ENCODE data around the gene PDE1A. TPM values are rescaled to one million over a fixed set of nuclear protein-coding genes. Genes with fewer than 3 reads are reported as not detected.

PDE1A gene
- total and polyA plus RNA-seq, 2 of the 13 experiments (the other 11 are each of a cell fraction or from before 2014, with no cell fraction given), result not detected

GRCh38 chr2:182240862-182241371 lies 185.9 kb downstream of the PDE1A start (continued):
- TF ChIP-seq TRAFD1 (CRISPR knock-in tag; IDR thresholded peaks at IDR 0.05; ENCODE audit: borderline replicate concordance) (no peak), ZNF430 (CRISPR knock-in tag; IDR thresholded peaks at IDR 0.05) (no peak), LCORL (IDR thresholded peaks at IDR 0.05) (no peak), LCORL (CRISPR knock-in tag; IDR thresholded peaks at IDR 0.05) (no peak), ZNF614 (CRISPR knock-in tag; IDR thresholded peaks at IDR 0.05; ENCODE audit: borderline replicate concordance) (no peak), REST (IDR thresholded peaks at IDR 0.05; ENCODE audit: borderline replicate concordance in 1 of 2, low read depth in 1 of 2, low read length in 2 of 2) (no peak), SALL2 (CRISPR knock-in tag; IDR thresholded peaks at IDR 0.05) (no peak), ZNF709 (CRISPR knock-in tag; IDR thresholded peaks at IDR 0.05) (no peak), ZSCAN5A (CRISPR knock-in tag; IDR thresholded peaks at IDR 0.05; ENCODE audit: borderline replicate concordance) (no peak), CENPBD1 (CRISPR knock-in tag; IDR thresholded peaks at IDR 0.05; ENCODE audit: borderline replicate concordance, low read depth) (no peak), ZBTB43 (CRISPR knock-in tag; conservative IDR thresholded peaks at IDR 0.05) (no peak), EZH2 (conservative IDR thresholded peaks at IDR 0.05; ENCODE audit: low read depth, low read length) (no peak), ZIK1 (CRISPR knock-in tag; IDR thresholded peaks at IDR 0.05; ENCODE audit: borderline replicate concordance, low read depth) (no peak), ZBTB49 (CRISPR knock-in tag; IDR thresholded peaks at IDR 0.05; ENCODE audit: borderline replicate concordance) (no peak)

Measured in HepG2 (cell line).